ENCODE data around the gene TFCP2L1.

DNA sequence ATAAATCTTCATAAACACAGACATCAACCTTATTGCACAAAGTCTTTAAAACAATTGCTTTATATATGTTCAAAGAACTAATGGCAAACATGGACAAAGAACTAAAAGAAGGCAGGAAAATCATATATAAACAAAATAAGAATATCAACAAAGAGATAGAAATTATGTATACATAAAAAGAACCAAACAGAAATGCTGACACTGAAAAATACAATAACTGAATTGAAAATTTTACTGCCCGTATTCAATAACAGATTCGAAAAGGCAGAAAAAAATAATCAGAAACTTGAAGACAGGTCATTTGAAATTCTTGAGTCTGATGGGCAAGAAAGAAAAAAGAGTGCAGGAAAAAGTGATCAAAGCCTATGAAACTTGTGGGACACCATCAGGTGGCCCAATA lies 22.0 kb upstream of the TFCP2L1 start:
- TF ChIP-seq STAT1 (IDR thresholded peaks at IDR 0.05; ENCODE audit: unreplicated experiment), result no peak
- TF ChIP-seq, protein P1, sequence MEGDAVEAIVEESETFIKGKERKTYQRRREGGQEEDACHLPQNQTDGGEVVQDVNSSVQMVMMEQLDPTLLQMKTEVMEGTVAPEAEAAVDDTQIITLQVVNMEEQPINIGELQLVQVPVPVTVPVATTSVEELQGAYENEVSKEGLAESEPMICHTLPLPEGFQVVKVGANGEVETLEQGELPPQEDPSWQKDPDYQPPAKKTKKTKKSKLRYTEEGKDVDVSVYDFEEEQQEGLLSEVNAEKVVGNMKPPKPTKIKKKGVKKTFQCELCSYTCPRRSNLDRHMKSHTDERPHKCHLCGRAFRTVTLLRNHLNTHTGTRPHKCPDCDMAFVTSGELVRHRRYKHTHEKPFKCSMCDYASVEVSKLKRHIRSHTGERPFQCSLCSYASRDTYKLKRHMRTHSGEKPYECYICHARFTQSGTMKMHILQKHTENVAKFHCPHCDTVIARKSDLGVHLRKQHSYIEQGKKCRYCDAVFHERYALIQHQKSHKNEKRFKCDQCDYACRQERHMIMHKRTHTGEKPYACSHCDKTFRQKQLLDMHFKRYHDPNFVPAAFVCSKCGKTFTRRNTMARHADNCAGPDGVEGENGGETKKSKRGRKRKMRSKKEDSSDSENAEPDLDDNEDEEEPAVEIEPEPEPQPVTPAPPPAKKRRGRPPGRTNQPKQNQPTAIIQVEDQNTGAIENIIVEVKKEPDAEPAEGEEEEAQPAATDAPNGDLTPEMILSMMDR (conservative IDR thresholded peaks at IDR 0.05; ENCODE audit: low read depth in 2 of 2), result no peak
- no peak for TF ChIP-seq JUNB (IDR thresholded peaks at IDR 0.05; ENCODE audit: unreplicated experiment)
- TF ChIP-seq, protein P2, sequence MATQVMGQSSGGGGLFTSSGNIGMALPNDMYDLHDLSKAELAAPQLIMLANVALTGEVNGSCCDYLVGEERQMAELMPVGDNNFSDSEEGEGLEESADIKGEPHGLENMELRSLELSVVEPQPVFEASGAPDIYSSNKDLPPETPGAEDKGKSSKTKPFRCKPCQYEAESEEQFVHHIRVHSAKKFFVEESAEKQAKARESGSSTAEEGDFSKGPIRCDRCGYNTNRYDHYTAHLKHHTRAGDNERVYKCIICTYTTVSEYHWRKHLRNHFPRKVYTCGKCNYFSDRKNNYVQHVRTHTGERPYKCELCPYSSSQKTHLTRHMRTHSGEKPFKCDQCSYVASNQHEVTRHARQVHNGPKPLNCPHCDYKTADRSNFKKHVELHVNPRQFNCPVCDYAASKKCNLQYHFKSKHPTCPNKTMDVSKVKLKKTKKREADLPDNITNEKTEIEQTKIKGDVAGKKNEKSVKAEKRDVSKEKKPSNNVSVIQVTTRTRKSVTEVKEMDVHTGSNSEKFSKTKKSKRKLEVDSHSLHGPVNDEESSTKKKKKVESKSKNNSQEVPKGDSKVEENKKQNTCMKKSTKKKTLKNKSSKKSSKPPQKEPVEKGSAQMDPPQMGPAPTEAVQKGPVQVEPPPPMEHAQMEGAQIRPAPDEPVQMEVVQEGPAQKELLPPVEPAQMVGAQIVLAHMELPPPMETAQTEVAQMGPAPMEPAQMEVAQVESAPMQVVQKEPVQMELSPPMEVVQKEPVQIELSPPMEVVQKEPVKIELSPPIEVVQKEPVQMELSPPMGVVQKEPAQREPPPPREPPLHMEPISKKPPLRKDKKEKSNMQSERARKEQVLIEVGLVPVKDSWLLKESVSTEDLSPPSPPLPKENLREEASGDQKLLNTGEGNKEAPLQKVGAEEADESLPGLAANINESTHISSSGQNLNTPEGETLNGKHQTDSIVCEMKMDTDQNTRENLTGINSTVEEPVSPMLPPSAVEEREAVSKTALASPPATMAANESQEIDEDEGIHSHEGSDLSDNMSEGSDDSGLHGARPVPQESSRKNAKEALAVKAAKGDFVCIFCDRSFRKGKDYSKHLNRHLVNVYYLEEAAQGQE (IDR thresholded peaks at IDR 0.05; ENCODE audit: unreplicated experiment), result no peak
- TF ChIP-seq POLR2AphosphoS5 (IDR thresholded peaks at IDR 0.05; ENCODE audit: low read depth), result no peak

Data from GM23338 (cell line).